Calu3 (cell line): ENCODE data around the gene ACTN1. TPM values are rescaled to one million over a fixed set of nuclear protein-coding genes. Genes with fewer than 3 reads are reported as not detected.
A peak's percentile ranks its signal among the peaks of the same experiment; 100 is the strongest.

ENCODE experiments used
- BruUV-seq: library from RNA; stranded (reverse); fragments of 400-500 nt; replicated peaks from 2 replicates; lab custom pipeline; 2021; lab: Mats Ljungman, UMichigan
- CTCF ChIA-PET: fragments of 300-600 bp; sonication (Branson Sonifier 250); formaldehyde crosslinking; loops from one replicate; lab custom pipeline; 2022; ENCODE audit warnings: antibody characterized with exemption; lab: Charles Lee
- DNase-seq: peaks from one replicate; pipeline ENCODE4 v3.0.0; 2022
- H3K27ac Mint-ChIP-seq: one replicate; pipeline ENCODE4 v1.8.0; 2022; ENCODE audit warnings: mixed read lengths; ENCODE audit not compliant: unreplicated experiment
- H3K27me3 Mint-ChIP-seq: one replicate; pipeline ENCODE4 v1.8.0; 2022; ENCODE audit warnings: mixed read lengths; ENCODE audit not compliant: unreplicated experiment
- H3K36me3 Mint-ChIP-seq: one replicate; pipeline ENCODE4 v1.8.0; 2022; ENCODE audit warnings: mild to moderate bottlenecking, moderate library complexity, mixed read lengths; ENCODE audit not compliant: insufficient read depth, unreplicated experiment
- H3K4me1 Mint-ChIP-seq: one replicate; pipeline ENCODE4 v1.8.0; 2022; ENCODE audit warnings: mild to moderate bottlenecking, low read depth, mixed read lengths; ENCODE audit not compliant: unreplicated experiment
- H3K4me3 Mint-ChIP-seq: one replicate; pipeline ENCODE4 v1.8.0; 2022; ENCODE audit warnings: mild to moderate bottlenecking, low read depth, moderate library complexity, mixed read lengths; ENCODE audit not compliant: unreplicated experiment
- H3K9me3 Mint-ChIP-seq: one replicate; pipeline ENCODE4 v1.8.0; 2022; ENCODE audit warnings: low read depth, mixed read lengths; ENCODE audit not compliant: unreplicated experiment
- intact Hi-C: fragments of 100-400 bp; cut with micrococcal nuclease; formaldehyde crosslinking; loops from one replicate; pipeline ENCODE4 v1.10.0; 2022; ENCODE audit not compliant: unreplicated experiment
- total RNA-seq: library from RNA; stranded (reverse); gene quantifications from 2 replicates; pipeline ENCODE4 v1.2.3, GENCODE V29; 2022
- TF ChIP-seq, protein P1 (sequence below): fragments of 200-600 bp; IDR thresholded peaks from one replicate; pipeline ENCODE4 v1.8.0; 2022; ENCODE audit warnings: antibody characterized with exemption; ENCODE audit not compliant: unreplicated experiment

Gene ACTN1
- total RNA-seq, 1 experiment from 2014 or later, result 326 TPM

DNA sequence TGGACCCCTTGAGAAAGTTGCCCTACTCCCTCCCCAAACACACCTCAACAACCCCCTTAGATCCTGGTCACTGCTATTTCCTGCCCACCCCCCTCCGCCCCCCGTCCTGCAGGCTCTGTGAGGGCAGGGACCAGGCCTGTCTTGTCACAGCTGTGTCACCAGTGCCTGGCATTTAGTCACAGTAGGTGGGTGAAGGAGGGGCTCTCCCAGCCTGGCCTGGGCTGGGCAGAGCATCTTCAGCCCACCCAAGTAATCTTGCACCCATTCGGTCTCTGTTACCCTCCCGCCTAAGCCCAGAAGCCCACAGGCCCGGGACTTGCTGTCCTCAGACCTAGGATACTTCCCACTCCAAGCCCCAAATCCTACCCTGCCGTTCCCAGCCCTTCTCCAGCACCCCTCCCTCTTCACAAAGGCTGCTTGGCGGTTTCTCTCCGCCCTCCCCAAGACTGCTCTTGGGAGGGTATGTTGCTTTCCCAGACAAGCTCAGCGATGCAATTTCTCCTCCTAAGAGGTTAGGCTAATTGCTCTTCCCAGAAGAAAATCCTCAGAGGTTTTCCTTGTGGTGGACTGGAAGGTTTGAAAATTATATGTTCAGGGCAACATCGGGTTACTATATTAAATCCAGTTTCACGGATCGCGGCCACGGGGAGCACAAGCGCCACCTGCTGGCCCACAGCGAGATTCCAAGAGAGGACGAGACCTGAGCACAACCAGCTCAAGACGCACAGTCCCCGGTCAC lies 135.5 kb downstream of the ACTN1 start:
- peak; percentile 75 for DNase-seq
- H3K27me3 Mint-ChIP-seq, result no peaks in the 10 kb centered on the region
- H3K9me3 Mint-ChIP-seq, result no peaks in the 10 kb centered on the region
- peaks cover 28% of the 10 kb centered on the region for H3K4me1 Mint-ChIP-seq
- H3K4me3 Mint-ChIP-seq, result peak overlapping the region; percentile 40
- intact Hi-C loops, result loop anchor here (5.0 kb wide), 2 partner anchors 911 to 961 kb away; no protein-coding TSS in a partner anchor
- H3K36me3 Mint-ChIP-seq, result peaks cover 11% of the 10 kb centered on the region
- no peak overlapping the region for H3K27ac Mint-ChIP-seq
- TF ChIP-seq, protein P1, sequence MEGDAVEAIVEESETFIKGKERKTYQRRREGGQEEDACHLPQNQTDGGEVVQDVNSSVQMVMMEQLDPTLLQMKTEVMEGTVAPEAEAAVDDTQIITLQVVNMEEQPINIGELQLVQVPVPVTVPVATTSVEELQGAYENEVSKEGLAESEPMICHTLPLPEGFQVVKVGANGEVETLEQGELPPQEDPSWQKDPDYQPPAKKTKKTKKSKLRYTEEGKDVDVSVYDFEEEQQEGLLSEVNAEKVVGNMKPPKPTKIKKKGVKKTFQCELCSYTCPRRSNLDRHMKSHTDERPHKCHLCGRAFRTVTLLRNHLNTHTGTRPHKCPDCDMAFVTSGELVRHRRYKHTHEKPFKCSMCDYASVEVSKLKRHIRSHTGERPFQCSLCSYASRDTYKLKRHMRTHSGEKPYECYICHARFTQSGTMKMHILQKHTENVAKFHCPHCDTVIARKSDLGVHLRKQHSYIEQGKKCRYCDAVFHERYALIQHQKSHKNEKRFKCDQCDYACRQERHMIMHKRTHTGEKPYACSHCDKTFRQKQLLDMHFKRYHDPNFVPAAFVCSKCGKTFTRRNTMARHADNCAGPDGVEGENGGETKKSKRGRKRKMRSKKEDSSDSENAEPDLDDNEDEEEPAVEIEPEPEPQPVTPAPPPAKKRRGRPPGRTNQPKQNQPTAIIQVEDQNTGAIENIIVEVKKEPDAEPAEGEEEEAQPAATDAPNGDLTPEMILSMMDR, result peak; percentile 79
- CTCF ChIA-PET, result interaction anchor here (0.6 to 1.8 kb wide), 8 partner anchors 19 to 959 kb away, joined by 3 to 12 read pairs (median 3); partner anchors contain the start of gene ZFP36L1
- BruUV-seq, result no TSS peak

DNA sequence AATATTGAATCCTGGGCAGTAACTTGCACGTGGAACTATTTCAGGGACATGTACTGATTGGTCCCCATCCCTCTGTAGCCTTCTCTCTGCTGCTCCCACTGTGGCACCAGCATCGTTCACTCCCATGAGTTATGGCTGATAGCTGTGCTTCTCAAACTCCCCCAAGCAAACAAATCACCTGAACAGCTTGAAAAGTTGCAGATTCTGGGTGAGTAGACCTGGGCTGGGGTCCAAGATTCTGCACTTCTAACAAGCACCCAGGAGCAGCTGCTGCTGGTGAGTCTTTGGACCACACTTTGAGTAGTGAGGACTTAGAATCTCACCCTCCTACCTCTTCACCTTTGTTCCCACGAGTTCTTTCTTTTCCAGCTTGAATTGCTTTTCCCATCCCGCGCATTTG lies 136.8 kb downstream of the ACTN1 start:
- BruUV-seq, result no TSS peak
- Mint-ChIP-seq H3K27me3 (no peaks in the 10 kb centered on the region), H3K4me1 (peaks cover 28% of the 10 kb centered on the region), H3K4me3 (no peak overlapping the region), H3K36me3 (peaks cover 11% of the 10 kb centered on the region), H3K27ac (no peak overlapping the region), H3K9me3 (no peaks in the 10 kb centered on the region)
- no peak for DNase-seq
- intact Hi-C loops, result loop anchor here (5.0 kb wide), 2 partner anchors 910 to 960 kb away; no protein-coding TSS in a partner anchor
- CTCF ChIA-PET, result interaction anchor here (0.6 kb wide), 1 partner anchor 1006 kb away, joined by 3 read pairs; no protein-coding TSS in a partner anchor
- TF ChIP-seq, protein P1, result no peak

DNA sequence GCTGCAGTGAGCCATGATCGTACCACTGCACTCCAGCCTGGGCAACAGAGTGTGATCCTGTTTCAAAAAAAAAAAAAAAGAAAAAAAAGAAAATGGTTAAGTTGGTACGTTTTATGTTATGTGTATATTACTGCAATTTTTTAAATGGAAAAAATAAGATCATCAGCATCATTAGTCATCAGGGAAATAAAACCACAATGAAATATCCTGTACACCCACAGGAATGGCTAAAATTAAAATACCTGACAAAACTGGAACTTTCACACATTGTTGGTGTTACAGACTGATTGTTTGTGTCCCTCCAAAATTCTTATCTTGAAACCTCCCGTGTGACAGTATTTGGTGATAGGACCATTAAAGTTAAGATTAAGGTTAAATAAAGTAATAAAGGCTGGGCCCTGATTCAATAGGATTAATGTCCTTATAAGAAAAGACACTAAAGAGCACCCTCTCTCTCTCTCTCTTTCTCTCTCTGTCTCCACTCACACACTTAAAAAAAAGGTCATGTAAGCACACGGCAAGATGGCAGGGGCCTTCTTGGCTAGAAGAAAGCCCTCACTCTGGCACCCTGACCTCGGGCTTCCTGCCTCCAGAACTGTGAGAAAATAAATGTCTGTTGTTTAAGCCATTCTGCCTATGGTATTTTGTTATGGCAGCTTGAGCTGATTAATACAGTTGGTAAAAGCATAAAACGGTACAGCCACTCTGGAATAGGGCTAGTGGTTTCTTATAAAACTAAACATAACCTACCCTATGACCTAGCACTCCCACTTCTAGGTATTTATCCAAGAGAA lies 137.9 kb downstream of the ACTN1 start:
- CTCF ChIA-PET, result no interaction called here
- Mint-ChIP-seq H3K27ac (no peak overlapping the region), H3K9me3 (no peaks in the 10 kb centered on the region), H3K27me3 (no peaks in the 10 kb centered on the region), H3K36me3 (peaks cover 11% of the 10 kb centered on the region), H3K4me1 (peaks cover 28% of the 10 kb centered on the region), H3K4me3 (no peak overlapping the region)
- TF ChIP-seq, protein P1, result no peak
- DNase-seq, result no peak
- no TSS peak for BruUV-seq
- intact Hi-C loops, result loop anchor here (5.0 kb wide), 2 partner anchors 909 to 959 kb away; no protein-coding TSS in a partner anchor

DNA sequence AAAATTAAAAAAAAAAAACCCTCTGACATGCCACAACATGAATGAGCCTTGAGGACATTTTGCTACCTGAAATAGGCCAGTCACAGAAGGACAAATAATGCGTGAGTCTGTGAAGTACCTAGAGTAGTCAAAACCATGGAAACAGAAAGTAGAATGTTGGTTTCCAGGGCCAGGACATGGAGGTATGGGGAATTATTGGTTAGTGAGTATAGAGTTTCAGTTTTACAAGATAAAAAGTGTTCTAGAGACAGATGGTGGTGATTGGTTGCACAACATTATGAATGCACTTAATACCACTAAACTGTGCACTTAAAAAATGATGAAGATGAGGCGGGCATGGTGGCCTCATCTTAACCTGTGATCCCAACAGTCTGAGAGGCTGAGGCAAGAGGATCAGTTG lies 138.6 kb downstream of the ACTN1 start:
- no TSS peak for BruUV-seq
- no peak for DNase-seq
- intact Hi-C loops, result loop anchor here (5.0 kb wide), 2 partner anchors 908 to 958 kb away; no protein-coding TSS in a partner anchor
- peaks cover 2% of the 10 kb centered on the region for H3K9me3 Mint-ChIP-seq
- H3K4me1 Mint-ChIP-seq, result peaks cover 28% of the 10 kb centered on the region
- H3K27me3 Mint-ChIP-seq, result no peaks in the 10 kb centered on the region
- H3K27ac Mint-ChIP-seq, result no peak overlapping the region
- H3K4me3 Mint-ChIP-seq, result no peak overlapping the region
- peaks cover 11% of the 10 kb centered on the region for H3K36me3 Mint-ChIP-seq
- CTCF ChIA-PET, result no interaction called here
- TF ChIP-seq, protein P1, result no peak
